Upper lobe of right lung (tissue), 1 donor: ENCODE measurements around the gene TMEM123. TPM values are rescaled to one million over a fixed set of nuclear protein-coding genes. Genes with fewer than 3 reads are reported as not detected.
A peak's percentile ranks its signal among the peaks of the same experiment; 100 is the strongest.

Source experiments
- ATAC-seq: fragments of 200-7000 bp; cut with Tn5 transposase; one replicate; pipeline ENCODE4 v1.9.1; 2020; ENCODE audit warnings: mild to moderate bottlenecking, moderate library complexity
- DNase-seq: peaks from one replicate; pipeline ENCODE4 v3.0.0-alpha.2; 2020
- H3K27ac ChIP-seq: fragments of 200-600 bp; one replicate; pipeline ENCODE4 v1.8.0; 2022
- H3K27me3 ChIP-seq: fragments of 200-600 bp; one replicate; pipeline ENCODE4 v1.8.0; 2022; ENCODE audit warnings: mild to moderate bottlenecking
- H3K36me3 ChIP-seq: fragments of 200-600 bp; one replicate; pipeline ENCODE4 v1.8.0; 2022
- H3K4me1 ChIP-seq: fragments of 200-600 bp; one replicate; pipeline ENCODE4 v1.8.0; 2022
- H3K4me3 ChIP-seq: fragments of 200-600 bp; one replicate; pipeline ENCODE4 v1.8.0; 2022; ENCODE audit warnings: mild to moderate bottlenecking
- H3K9me3 ChIP-seq: fragments of 200-600 bp; one replicate; pipeline ENCODE4 v1.8.0; 2022
- intact Hi-C: fragments of 100-400 bp; cut with DNase I; formaldehyde crosslinking; loops from one replicate; pipeline ENCODE4 v1.11.0; 2022
- total RNA-seq: library from RNA; stranded (reverse); fragmentation: NEBNext Ultra II Directional; extraction: Animal tissue kit (Norgen Biotek cat#: 25700); gene quantifications from one replicate; pipeline ENCODE4 v1.2.1, GENCODE V29; 2021
- TF ChIP-seq, protein P1 (sequence below): fragments of 200-600 bp; IDR thresholded peaks from one replicate; pipeline ENCODE4 v1.8.0; 2022; ENCODE audit warnings: antibody characterized with exemption
- donor health status: DM: no; HTN: yes; CAD: no; lungs with severe emphysema.

TMEM123 gene
- total RNA-seq, 1 donor from 2014 or later = 203 TPM

DNA sequence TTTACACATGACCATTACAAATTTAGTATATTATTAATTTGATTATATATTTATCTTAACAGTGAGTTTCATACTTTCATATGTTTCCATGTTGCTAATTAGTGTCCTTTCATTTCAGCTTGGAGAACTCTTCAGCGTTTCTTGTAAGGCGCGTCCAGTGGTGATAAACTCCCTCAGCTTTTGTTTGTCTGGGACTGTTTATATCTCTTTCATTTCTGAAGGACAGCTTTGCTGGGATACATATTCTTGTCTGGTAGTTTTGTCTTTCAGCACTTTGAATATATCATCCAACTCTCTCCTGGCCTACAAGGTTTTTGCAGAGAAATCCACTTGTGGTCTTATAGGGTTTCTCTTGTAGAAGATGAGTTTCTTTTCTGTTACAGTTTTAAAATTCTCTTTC lies 93.2 kb downstream of the TMEM123 start:
- ATAC-seq = no peak
- H3K4me1 ChIP-seq = no peaks in the 10 kb centered on the region

DNA sequence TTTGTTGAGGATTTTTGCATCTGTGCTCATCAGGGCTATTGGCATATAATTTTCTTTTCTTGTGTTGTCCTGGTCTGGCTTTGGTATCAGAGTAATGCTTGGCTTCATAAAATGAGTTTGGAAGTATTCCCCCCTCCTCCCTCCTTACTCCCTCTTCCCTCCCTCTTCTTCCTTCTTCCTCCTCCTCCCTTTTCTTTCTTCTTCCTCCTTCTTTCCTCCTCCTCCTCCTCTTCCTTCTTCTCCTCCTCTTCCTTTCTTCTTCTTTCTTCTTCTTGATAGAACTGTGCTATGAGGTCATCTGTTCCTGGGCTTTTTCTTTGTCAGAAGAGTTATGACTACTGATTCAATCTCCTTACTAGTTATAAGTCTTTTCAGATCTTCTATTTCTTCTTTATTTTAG lies 95.4 kb downstream of the TMEM123 start:
- Histone ChIP-seq H3K36me3 (peaks cover 35% of the 10 kb centered on the region), H3K4me3 (no peak overlapping the region), H3K27me3 (no peaks in the 10 kb centered on the region), H3K27ac (no peak overlapping the region), H3K4me1 (no peaks in the 10 kb centered on the region), H3K9me3 (no peaks in the 10 kb centered on the region)
- intact Hi-C loops = no loop called here
- TF ChIP-seq, protein P1, sequence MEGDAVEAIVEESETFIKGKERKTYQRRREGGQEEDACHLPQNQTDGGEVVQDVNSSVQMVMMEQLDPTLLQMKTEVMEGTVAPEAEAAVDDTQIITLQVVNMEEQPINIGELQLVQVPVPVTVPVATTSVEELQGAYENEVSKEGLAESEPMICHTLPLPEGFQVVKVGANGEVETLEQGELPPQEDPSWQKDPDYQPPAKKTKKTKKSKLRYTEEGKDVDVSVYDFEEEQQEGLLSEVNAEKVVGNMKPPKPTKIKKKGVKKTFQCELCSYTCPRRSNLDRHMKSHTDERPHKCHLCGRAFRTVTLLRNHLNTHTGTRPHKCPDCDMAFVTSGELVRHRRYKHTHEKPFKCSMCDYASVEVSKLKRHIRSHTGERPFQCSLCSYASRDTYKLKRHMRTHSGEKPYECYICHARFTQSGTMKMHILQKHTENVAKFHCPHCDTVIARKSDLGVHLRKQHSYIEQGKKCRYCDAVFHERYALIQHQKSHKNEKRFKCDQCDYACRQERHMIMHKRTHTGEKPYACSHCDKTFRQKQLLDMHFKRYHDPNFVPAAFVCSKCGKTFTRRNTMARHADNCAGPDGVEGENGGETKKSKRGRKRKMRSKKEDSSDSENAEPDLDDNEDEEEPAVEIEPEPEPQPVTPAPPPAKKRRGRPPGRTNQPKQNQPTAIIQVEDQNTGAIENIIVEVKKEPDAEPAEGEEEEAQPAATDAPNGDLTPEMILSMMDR = no peak
- ATAC-seq = no peak
- DNase-seq = no peak

More for the DNA sequence above, 93.2 kb downstream of the TMEM123 start:
- H3K9me3 ChIP-seq = no peaks in the 10 kb centered on the region
- TF ChIP-seq, protein P1 = no peak
- intact Hi-C loops = no loop called here
- DNase-seq = no peak
- H3K27me3 ChIP-seq = no peaks in the 10 kb centered on the region
- H3K4me3 ChIP-seq = no peak overlapping the region
- H3K27ac ChIP-seq = no peak overlapping the region
- peaks cover 50% of the 10 kb centered on the region for H3K36me3 ChIP-seq

DNA sequence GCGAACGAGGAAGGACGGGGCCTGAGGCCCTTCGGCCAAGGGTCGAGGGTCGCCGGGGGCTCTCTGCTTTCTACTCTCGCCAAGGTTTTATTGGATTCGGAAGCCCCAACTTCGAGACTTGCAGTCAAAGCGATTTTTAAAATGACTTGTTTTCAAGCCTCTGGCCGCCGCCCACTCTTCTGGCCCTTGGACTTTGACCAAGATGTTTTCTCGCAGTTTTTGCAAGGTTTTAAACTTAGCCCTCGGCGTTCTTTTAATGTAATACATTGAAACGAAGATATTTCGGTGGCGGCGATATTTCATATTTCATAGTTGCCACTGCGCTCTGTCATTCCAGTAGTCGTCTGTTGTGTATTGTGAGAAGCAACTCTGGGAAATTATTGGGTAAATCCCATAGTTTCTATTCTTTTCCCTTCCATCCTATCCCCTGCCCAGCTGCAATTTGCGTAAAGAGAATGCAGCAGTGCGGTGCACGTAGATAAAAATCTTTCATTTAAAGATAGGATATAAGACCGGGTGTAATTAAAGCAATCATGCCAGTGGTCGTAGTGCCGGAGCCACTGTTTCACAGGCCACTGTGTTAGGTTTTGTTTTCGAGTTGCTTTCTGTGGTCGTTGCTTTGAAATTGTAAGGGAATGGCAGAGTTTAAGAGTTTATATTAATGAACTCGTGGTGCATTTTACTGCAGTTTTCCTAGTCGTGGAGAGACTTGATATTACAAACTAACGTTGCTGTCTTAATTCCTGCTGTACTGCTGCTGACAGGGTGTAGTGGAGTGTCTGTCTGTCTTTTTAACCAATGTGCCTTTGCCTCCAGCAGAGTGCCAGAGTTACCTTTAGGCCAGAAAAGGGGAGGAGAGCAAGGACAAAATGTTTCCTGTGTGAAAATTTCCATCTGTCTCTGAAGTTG lies 104.8 kb downstream of the TMEM123 start:
- intact Hi-C loops = no loop called here
- DNase-seq (no peak), ATAC-seq (peak; percentile 7)
- peaks cover 15% of the 10 kb centered on the region for H3K36me3 ChIP-seq
- no peaks in the 10 kb centered on the region for H3K9me3 ChIP-seq
- H3K27me3 ChIP-seq = no peaks in the 10 kb centered on the region
- TF ChIP-seq, protein P1 = no peak
- H3K27ac ChIP-seq = peak overlapping the region; percentile 98
- H3K4me3 ChIP-seq = peak overlapping the region; percentile 86
- peaks cover 19% of the 10 kb centered on the region for H3K4me1 ChIP-seq

DNA sequence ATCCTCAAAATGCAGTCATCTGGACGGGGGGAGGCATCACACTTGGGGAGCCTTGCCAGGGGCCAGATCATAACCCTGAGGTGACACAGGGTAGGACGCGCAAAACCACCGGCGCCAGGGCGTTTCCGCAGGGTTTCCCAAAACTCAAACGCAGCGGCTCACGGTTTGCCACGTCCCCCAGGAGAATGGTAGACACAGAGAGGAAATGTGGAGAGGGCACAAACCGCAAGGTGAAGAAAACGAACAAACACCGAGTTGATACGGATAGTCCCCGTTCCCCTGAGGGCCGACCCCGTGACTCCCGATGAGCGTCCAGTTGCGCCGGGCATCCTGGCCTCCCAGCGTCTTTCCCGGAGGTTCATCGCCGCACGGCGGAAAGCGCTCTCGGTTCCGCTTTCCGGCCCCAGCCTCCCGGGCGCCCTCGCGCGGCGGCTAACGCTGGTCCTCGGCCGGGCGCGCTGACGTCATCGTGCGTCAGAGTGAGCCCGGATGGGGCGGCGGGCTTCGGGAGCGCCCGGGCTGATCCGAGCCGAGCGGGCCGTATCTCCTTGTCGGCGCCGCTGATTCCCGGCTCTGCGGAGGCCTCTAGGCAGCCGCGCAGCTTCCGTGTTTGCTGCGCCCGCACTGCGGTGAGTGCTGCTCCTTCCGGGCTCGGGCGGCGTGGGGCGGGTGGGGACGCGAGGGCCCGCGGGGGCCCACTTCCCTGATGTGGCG lies 105.7 kb downstream of the TMEM123 start, which contains the start of gene BIRC2:
Gene BIRC2 (plus strand): TSS at position 467 of the 714 bp plus-strand sequence. CDS start 2,641 bp downstream, outside the sequence.
- H3K27ac ChIP-seq = peak within 1 kb of the TSS; percentile 98
- peaks cover 15% of the 10 kb centered on the region for H3K36me3 ChIP-seq
- ATAC-seq = peak; percentile 98
- H3K9me3 ChIP-seq = no peaks in the 10 kb centered on the region
- peak; percentile 97 for DNase-seq
- no peaks in the 10 kb centered on the region for H3K27me3 ChIP-seq
- intact Hi-C loops = no loop called here
- peak within 1 kb of the TSS; percentile 86 for H3K4me3 ChIP-seq
- peaks cover 19% of the 10 kb centered on the region for H3K4me1 ChIP-seq
- TF ChIP-seq, protein P1 = peak; percentile 72

DNA sequence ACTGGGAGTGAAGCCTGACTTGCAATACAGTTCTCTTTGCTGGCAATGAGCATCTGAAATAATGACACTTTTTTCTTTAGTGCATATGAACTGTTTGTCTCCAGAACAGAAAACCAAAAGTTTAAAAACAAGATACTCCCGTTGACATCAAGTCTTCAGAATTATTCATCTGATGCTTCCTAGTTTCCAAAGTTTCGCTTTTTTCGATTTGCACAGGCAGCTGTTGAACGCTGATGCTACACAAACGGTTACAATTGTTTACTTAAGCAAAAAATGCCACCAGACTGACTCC lies 106.2 kb downstream of the TMEM123 start:
- intact Hi-C loops = no loop called here
- Histone ChIP-seq H3K27me3 (no peaks in the 10 kb centered on the region), H3K4me3 (peak overlapping the region; percentile 86), H3K36me3 (peaks cover 15% of the 10 kb centered on the region), H3K27ac (peak overlapping the region; percentile 98), H3K4me1 (peaks cover 19% of the 10 kb centered on the region), H3K9me3 (no peaks in the 10 kb centered on the region)
- ATAC-seq = no peak
- TF ChIP-seq, protein P1 = no peak
- DNase-seq = no peak

Other genes starting within 250 kb of the TMEM123 start
- 23.0 TPM for gene BIRC3, start 135.3 kb downstream of the TMEM123 start, total RNA-seq
- 44.1 TPM for gene BIRC2, start 105.6 kb downstream of the TMEM123 start, total RNA-seq
- gene MMP7, start 78.0 kb upstream of the TMEM123 start, total RNA-seq = 16.0 TPM
- gene MMP20, start 172.6 kb upstream of the TMEM123 start, total RNA-seq = not detected